K562 (cell line): Measurements from ENCODE around the gene NPR1. TPM values are rescaled to one million over a fixed set of nuclear protein-coding genes. Genes with fewer than 3 reads are reported as not detected.

Source experiments
- ATAC-seq: fragments of 200-7000 bp; cut with Tn5 transposase; 3 replicates; pipeline ENCODE4 v1.9.1; 2020; ENCODE audit warnings: moderate library complexity
- BruUV-seq: library from RNA; stranded (reverse); fragments of 400-500 nt; replicated peaks from 2 replicates; lab custom pipeline; 2021; lab: Mats Ljungman, UMichigan
- CTCF ChIA-PET: fragments of 300-600 bp; formaldehyde crosslinking; extraction: SDS; loops from one replicate; lab custom pipeline; 2021; ENCODE audit warnings: low intra/inter-chr PET ratio; lab: Yijun Ruan, JAX
- POLR2A ChIA-PET: fragments of 300-600, 350-650 bp; sonication (Branson Sonifier 250); formaldehyde crosslinking; extraction: SDS; loops from one replicate; lab custom pipeline; 2021; ENCODE audit warnings: antibody characterized with exemption, inconsistent platforms; lab: Yijun Ruan, JAX
- DNase-seq, 4 experiments: peaks; one replicate each; pipeline versions ENCODE4 v3.0.0 to v3.0.0-alpha.2; 2011 to 2018; ENCODE audit warnings: low spot score in 3 of 4, mixed read lengths in 3 of 4; ENCODE audit errors: extremely low read depth in 1 of 4
- FAIRE-seq: peaks from 2 replicates; lab custom pipeline; 2011; peaks lifted over from hg19 to GRCh38; lab: Jason Lieb, UNC
- H2AFZ ChIP-seq: 2 replicates; pipeline ENCODE4 v1.6.0; 2011; ENCODE audit warnings: low read depth, low read length, control low read depth, inconsistent platforms
- H3K27ac ChIP-seq: fragments of 200-600 bp; 3 replicates; pipeline ENCODE4 v1.8.0; 2011; ENCODE audit warnings: low read depth, mild to moderate bottlenecking, control low read depth, inconsistent platforms, low read length, moderate library complexity, mixed read lengths; ENCODE audit errors: extremely low read depth
- H3K27me3 ChIP-seq, 2 experiments: fragments of 300-600 bp in 1 of 2; 2 replicates in 1 of 2; 3 replicates in 1 of 2; pipeline versions ENCODE4 v1.6.0 to v1.8.0; 2011; ENCODE audit warnings: inconsistent platforms in 2 of 2, low read length in 2 of 2, mild to moderate bottlenecking in 1 of 2, mixed read lengths in 1 of 2, moderate library complexity in 1 of 2; ENCODE audit not compliant: control insufficient read depth in 2 of 2, insufficient read depth in 2 of 2
- H3K36me3 ChIP-seq: fragments of 300-600 bp; 3 replicates; pipeline ENCODE4 v1.8.0; 2011; ENCODE audit warnings: mild to moderate bottlenecking, low read length, inconsistent platforms; ENCODE audit not compliant: control insufficient read depth, insufficient read depth
- H3K4me1 ChIP-seq, 2 experiments: fragments of 200-600 bp in 1 of 2; replicated peaks in 1 of 2; 2 replicates in 1 of 2; 3 replicates in 1 of 2; pipeline versions ENCODE4 v1.5.1 to v1.8.0; 2011; ENCODE audit warnings: inconsistent platforms in 2 of 2, low read length in 2 of 2, mild to moderate bottlenecking in 1 of 2, mixed read lengths in 1 of 2, moderate library complexity in 1 of 2; ENCODE audit not compliant: control insufficient read depth in 2 of 2, insufficient read depth in 2 of 2
- H3K4me2 ChIP-seq: 2 replicates; pipeline ENCODE4 v1.6.1; 2011; ENCODE audit warnings: low read length, control low read depth, inconsistent platforms, mixed read lengths; ENCODE audit not compliant: insufficient read depth
- H3K4me3 ChIP-seq: fragments of 200-600 bp; sonication (generic), shearing (Covaris generic); 2 replicates; pipeline ENCODE4 v1.5.1; 2016; ENCODE audit warnings: control low read depth, inconsistent platforms
- H3K79me2 ChIP-seq: fragments of 200-600 bp; 3 replicates; pipeline ENCODE4 v1.8.0; 2011; ENCODE audit warnings: low read length, inconsistent platforms; ENCODE audit not compliant: control insufficient read depth, insufficient read depth
- H3K9ac ChIP-seq, 2 experiments: 2 replicates each; pipeline versions ENCODE4 v1.6.0 to v1.6.1; 2011; ENCODE audit warnings: low read depth in 2 of 2, low read length in 2 of 2, control low read depth in 1 of 2, inconsistent platforms in 1 of 2, mild to moderate bottlenecking in 1 of 2, mixed read lengths in 1 of 2; ENCODE audit not compliant: insufficient read depth in 1 of 2
- H3K9me1 ChIP-seq: one replicate; pipeline ENCODE4 v1.6.0; 2011; ENCODE audit warnings: inconsistent platforms, mild to moderate bottlenecking, low read length, moderate library complexity; ENCODE audit not compliant: control insufficient read depth, insufficient read depth
- H3K9me3 ChIP-seq: replicated peaks from 2 replicates; pipeline ENCODE4 v1.5.1; 2011; ENCODE audit warnings: low read depth, low read length, inconsistent platforms; ENCODE audit not compliant: control insufficient read depth, insufficient read depth
- H4K20me1 ChIP-seq: replicated peaks from 2 replicates; pipeline ENCODE4 v1.6.1; 2011; ENCODE audit warnings: low read length, inconsistent platforms, mixed read lengths; ENCODE audit not compliant: control insufficient read depth, insufficient read depth
- BHLHE40 ChIP-seq: IDR thresholded peaks from 2 replicates; pipeline ENCODE4 v1.6.1; 2011; ENCODE audit warnings: low read length, improper control_type of control experiment
- CREB1 ChIP-seq, 2 experiments: sonication (generic) in 1 of 2; formaldehyde crosslinking in 1 of 2; IDR thresholded peaks; 2 replicates each; pipeline versions ENCODE4 v1.6.1 to v1.8.0; 2012 to 2022; ENCODE audit warnings: inconsistent platforms in 1 of 2, mild to moderate bottlenecking in 1 of 2, missing genetic modification reagents in 1 of 2, moderate library complexity in 1 of 2
- DACH1 ChIP-seq: fragments of 450-650 bp; IDR thresholded peaks from 2 replicates; pipeline ENCODE4 v1.6.1; 2018; ENCODE audit not compliant: partially characterized antibody
- HLTF ChIP-seq: fragments of 450-650 bp; IDR thresholded peaks from 2 replicates; pipeline ENCODE4 v1.6.1; 2016
- MIER1 ChIP-seq: fragments of 450-650 bp; IDR thresholded peaks from 2 replicates; pipeline ENCODE4 v1.6.1; 2016; ENCODE audit warnings: antibody characterized with exemption, mild to moderate bottlenecking, low read depth
- NFYB ChIP-seq: IDR thresholded peaks from 2 replicates; pipeline ENCODE4 v1.6.1; 2011; ENCODE audit warnings: mild to moderate bottlenecking, moderate library complexity; ENCODE audit not compliant: insufficient read length; ENCODE audit errors: extremely low read depth
- POLR2A ChIP-seq: fragments of 450-650 bp; conservative IDR thresholded peaks from 2 replicates; pipeline ENCODE4 v1.6.1; 2016
- RAD21 ChIP-seq, 2 experiments: fragments of 250-450 bp in 1 of 2; fragments of 450-650 bp in 1 of 2; sonication (Bioruptor Pico) in 1 of 2; formaldehyde crosslinking in 1 of 2; IDR thresholded peaks in 1 of 2; conservative IDR thresholded peaks in 1 of 2; 2 replicates each; pipeline versions ENCODE4 v1.4.0 to v1.8.0; 2020 to 2022; ENCODE audit warnings: mild to moderate bottlenecking in 2 of 2, moderate library complexity in 1 of 2
- RUNX1 ChIP-seq: sonication (generic); IDR thresholded peaks from 2 replicates; pipeline ENCODE4 v1.6.1; 2016; ENCODE audit warnings: antibody characterized with exemption, low read depth
- STAT5A ChIP-seq: IDR thresholded peaks from 2 replicates; pipeline ENCODE4 v1.6.1; 2012; ENCODE audit warnings: low read length, inconsistent platforms, borderline replicate concordance
- U2AF1 ChIP-seq: fragments of 200-400 bp; formaldehyde crosslinking; optimal IDR thresholded peaks from 2 replicates; pipeline ENCODE3; 2017; ENCODE audit warnings: mild to moderate bottlenecking, low read depth, low read length, moderate library complexity
- ZNF263 ChIP-seq: sonication (generic); formaldehyde crosslinking; IDR thresholded peaks from 2 replicates; pipeline ENCODE4 v1.8.0; 2022; ENCODE audit warnings: mild to moderate bottlenecking, missing genetic modification reagents, borderline replicate concordance
- WGBS: fragments of 100-300 bp; shearing (Covaris generic); methylation state at CpG from one replicate; pipeline ENCODE4 v1.1.6; 2016; ENCODE audit warnings: low coverage, mixed read lengths; ENCODE audit not compliant: insufficient coverage; ENCODE audit errors: missing lambda C conversion rate; 5-methylcytosine and 5-hydroxymethylcytosine counted together
- in situ Hi-C: fragments of 300-500 bp; cut with MboI; formaldehyde crosslinking; loops from 4 replicates; pipeline ENCODE4 v1.15.0; 2018; ENCODE audit warnings: inconsistent platforms, mixed read lengths
- intact Hi-C: fragments of 100-400 bp; cut with micrococcal nuclease; formaldehyde crosslinking; loops from 2 replicates; pipeline ENCODE4 v1.14.2; 2022
- polyA plus RNA-seq, 8 experiments: library from polyadenylated mRNA; depleted of rRNA in 4 of 8; stranded (reverse) in 5 of 8; unstranded in 3 of 8; fragments of >200 nt; fragmentation: Nextera tagmentation in 2 of 8; fragmentation: Illumina TruSeq in 1 of 8; extraction: Ambion mirVana in 2 of 8; extraction: Trizol in 1 of 8; gene quantifications; 2 replicates each; pipeline versions ENCODE4 v1.2.1 to v1.2.3, GENCODE V29; 2011 to 2014; ENCODE audit warnings: inconsistent platforms in 1 of 8, missing spikeins in 1 of 8
- total RNA-seq, 7 experiments: library from RNA; depleted of rRNA in 6 of 7; stranded (reverse); fragments of >200 nt in 6 of 7; fragmentation: Illumina TruSeq in 2 of 7; extraction: Trizol in 2 of 7; gene quantifications; 2 replicates each; pipeline versions ENCODE4 v1.2.1 to v1.2.3, GENCODE V29; 2011 to 2021; ENCODE audit warnings: low replicate concordance in 1 of 7

NPR1 gene
- total and polyA plus RNA-seq, 9 of the 15 experiments (the other 6 are each of a cell fraction or from before 2014, with no cell fraction given), result 0.05 to 0.16 (median 0.06) TPM; not detected in 6

DNA sequence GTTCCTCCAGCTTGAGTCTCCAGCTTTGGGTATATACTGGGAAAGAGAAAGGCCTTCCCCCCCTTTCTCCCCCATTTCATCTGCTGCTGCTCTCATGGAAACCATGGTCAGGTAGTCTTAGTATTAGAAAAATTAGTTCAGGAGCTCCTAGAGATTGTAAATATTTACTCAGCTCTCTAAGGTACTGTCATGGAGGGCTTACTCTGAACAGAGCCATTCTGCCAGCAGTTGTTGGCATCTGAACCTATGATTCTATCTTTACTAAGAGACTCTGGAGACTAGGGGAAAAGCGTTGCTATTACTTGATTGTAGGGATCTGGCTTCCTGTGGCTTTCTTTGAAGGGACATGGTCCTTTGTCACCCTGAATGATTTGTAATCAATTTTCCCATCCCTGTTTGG lies 55.5 kb downstream of the NPR1 start:
- Histone ChIP-seq H3K9me3 (no peaks in the 10 kb centered on the region), H3K27ac (no peak overlapping the region), H3K4me1 (peaks cover 3 to 5% of the 10 kb centered on the region in 2 experiments; a peak in 2 of 5 replicates), H4K20me1 (no peaks in the 10 kb centered on the region), H3K79me2 (peaks cover 5% of the 10 kb centered on the region), H3K27me3 (no peaks in the 10 kb centered on the region), H3K4me3 (no peak overlapping the region), H3K9ac (no peak overlapping the region), H2AFZ (no peak overlapping the region), H3K36me3 (no peaks in the 10 kb centered on the region; the same call in 1 of the 3 replicates), H3K9me1 (no peaks in the 10 kb centered on the region), H3K4me2 (no peak overlapping the region)
- FAIRE-seq (no peak), DNase-seq (no peak), ATAC-seq (no peak)
- 42% methylated on average over 1 of the region's 1 CpG for WGBS
- intact Hi-C loops, result no loop called here
- TF ChIP-seq DACH1 (no peak), U2AF1 (no peak), RAD21 (CRISPR knock-in tag; conservative IDR thresholded peaks at IDR 0.05 in 1 of 2, IDR thresholded peaks at IDR 0.05 in 1 of 2) (no peak), NFYB (no peak), RUNX1 (no peak), HLTF (no peak), BHLHE40 (no peak), STAT5A (no peak), MIER1 (no peak), CREB1 (IDR thresholded peaks at IDR 0.05) (no peak), CREB1 (CRISPR knock-in tag; IDR thresholded peaks at IDR 0.05) (no peak), POLR2A (no peak), ZNF263 (CRISPR knock-in tag) (no peak)
- in situ Hi-C loops, result no loop called here
- CTCF ChIA-PET, result no interaction called here
- POLR2A ChIA-PET, result interaction anchor here (1.0 to 1.3 kb wide), 3 partner anchors 9 to 14 kb away, joined by 3 to 6 read pairs (median 3); no protein-coding TSS in a partner anchor
- no TSS peak for BruUV-seq
